ENCODE results near the gene PIK3C2G. TPM values are rescaled to one million over a fixed set of nuclear protein-coding genes. Genes with fewer than 3 reads are reported as not detected.

The PIK3C2G gene
- total RNA-seq, 2 experiments from 2014 or later = not detected

- Histone ChIP-seq H2AFZ (ENCODE audit: low read length) (no peak overlapping the region), H3K4me1 (ENCODE audit: insufficient read depth, low read length, poor library complexity, severe bottlenecking) (no peaks in the 10 kb centered on the region), H3K4me2 (ENCODE audit: low read length) (no peak overlapping the region), H3K9me3 (ENCODE audit: low read length) (no peaks in the 10 kb centered on the region), H3K9me2 (ENCODE audit: insufficient read depth, low read length) (no peaks in the 10 kb centered on the region), H3K36me3 (ENCODE audit: insufficient read depth, low read length) (no peaks in the 10 kb centered on the region), H4K20me1 (ENCODE audit: insufficient read depth, low read length) (no peaks in the 10 kb centered on the region), H3K79me2 (ENCODE audit: insufficient read depth, low read depth, low read length) (no peaks in the 10 kb centered on the region), H3K4me3 (ENCODE audit: low read depth, low read length, poor library complexity, severe bottlenecking) (no peak overlapping the region), H3K27ac (ENCODE audit: low read depth, low read length, poor library complexity, severe bottlenecking) (no peak overlapping the region)
- no TSS peak for BruUV-seq (replicated peaks)
- intact Hi-C loops (cut with micrococcal nuclease; ENCODE audit: unreplicated experiment) = no loop called here
- TF ChIP-seq CTCF (conservative IDR thresholded peaks at IDR 0.05; ENCODE audit: low read length) (no peak), EZH2phosphoT487 (IDR thresholded peaks at IDR 0.05; ENCODE audit: borderline replicate concordance, low read depth, low read length) (no peak)
- ChIA-PET POLR2A (no interaction called here), CTCF (ENCODE audit: unreplicated experiment) (no interaction called here)
- DNase-seq (ENCODE audit: low spot score) = no peak
Observed at GRCh38 chr12:18394742-18395141, 133.4 kb downstream of the PIK3C2G start.

- Histone ChIP-seq H3K27ac (ENCODE audit: low read depth, low read length, poor library complexity, severe bottlenecking) (no peak overlapping the region), H3K4me3 (ENCODE audit: low read depth, low read length, poor library complexity, severe bottlenecking) (no peak overlapping the region), H3K79me2 (ENCODE audit: insufficient read depth, low read depth, low read length) (no peaks in the 10 kb centered on the region), H3K36me3 (ENCODE audit: insufficient read depth, low read length) (no peaks in the 10 kb centered on the region), H2AFZ (ENCODE audit: low read length) (no peak overlapping the region), H3K4me1 (ENCODE audit: insufficient read depth, low read length, poor library complexity, severe bottlenecking) (no peaks in the 10 kb centered on the region), H3K9me3 (ENCODE audit: low read length) (no peaks in the 10 kb centered on the region), H4K20me1 (ENCODE audit: insufficient read depth, low read length) (no peaks in the 10 kb centered on the region), H3K4me2 (ENCODE audit: low read length) (no peak overlapping the region), H3K9me2 (ENCODE audit: insufficient read depth, low read length) (no peaks in the 10 kb centered on the region)
- no peak for TF ChIP-seq EZH2phosphoT487 (IDR thresholded peaks at IDR 0.05; ENCODE audit: borderline replicate concordance, low read depth, low read length)
- TF ChIP-seq CTCF (conservative IDR thresholded peaks at IDR 0.05; ENCODE audit: low read length) = no peak
- ChIA-PET CTCF (ENCODE audit: unreplicated experiment) (no interaction called here), POLR2A (interaction anchor here (0.7 to 1.0 kb wide), 2 partner anchors 79 to 782 kb away, joined by 3 read pairs; no protein-coding TSS in a partner anchor)
- intact Hi-C loops (cut with micrococcal nuclease; ENCODE audit: unreplicated experiment) = no loop called here
- no TSS peak for BruUV-seq (replicated peaks)
- no peak for DNase-seq (ENCODE audit: low spot score)
Observed at GRCh38 chr12:18400186-18400585, 138.9 kb downstream of the PIK3C2G start.

GRCh38 chr12:18402872-18403611, 141.7 kb downstream of the PIK3C2G start:
- Histone ChIP-seq H3K9me2 (ENCODE audit: insufficient read depth, low read length) (no peaks in the 10 kb centered on the region), H3K27ac (ENCODE audit: low read depth, low read length, poor library complexity, severe bottlenecking) (no peak overlapping the region), H3K79me2 (ENCODE audit: insufficient read depth, low read depth, low read length) (no peaks in the 10 kb centered on the region), H3K36me3 (ENCODE audit: insufficient read depth, low read length) (no peaks in the 10 kb centered on the region), H2AFZ (ENCODE audit: low read length) (no peak overlapping the region), H3K9me3 (ENCODE audit: low read length) (no peaks in the 10 kb centered on the region), H3K4me3 (ENCODE audit: low read depth, low read length, poor library complexity, severe bottlenecking) (no peak overlapping the region), H3K4me2 (ENCODE audit: low read length) (no peak overlapping the region), H3K4me1 (ENCODE audit: insufficient read depth, low read length, poor library complexity, severe bottlenecking) (no peaks in the 10 kb centered on the region), H4K20me1 (ENCODE audit: insufficient read depth, low read length) (no peaks in the 10 kb centered on the region)
- DNase-seq (ENCODE audit: low spot score) = no peak
- no TSS peak for BruUV-seq (replicated peaks)
- POLR2A ChIA-PET = no interaction called here
- TF ChIP-seq EZH2phosphoT487 (IDR thresholded peaks at IDR 0.05; ENCODE audit: borderline replicate concordance, low read depth, low read length) (no peak), CTCF (conservative IDR thresholded peaks at IDR 0.05; ENCODE audit: low read length) (no peak)
- intact Hi-C loops (cut with micrococcal nuclease; ENCODE audit: unreplicated experiment) = no loop called here
- CTCF ChIA-PET (ENCODE audit: unreplicated experiment) = no interaction called here
